ENCODE measurements around the gene COX6A2.

DNA sequence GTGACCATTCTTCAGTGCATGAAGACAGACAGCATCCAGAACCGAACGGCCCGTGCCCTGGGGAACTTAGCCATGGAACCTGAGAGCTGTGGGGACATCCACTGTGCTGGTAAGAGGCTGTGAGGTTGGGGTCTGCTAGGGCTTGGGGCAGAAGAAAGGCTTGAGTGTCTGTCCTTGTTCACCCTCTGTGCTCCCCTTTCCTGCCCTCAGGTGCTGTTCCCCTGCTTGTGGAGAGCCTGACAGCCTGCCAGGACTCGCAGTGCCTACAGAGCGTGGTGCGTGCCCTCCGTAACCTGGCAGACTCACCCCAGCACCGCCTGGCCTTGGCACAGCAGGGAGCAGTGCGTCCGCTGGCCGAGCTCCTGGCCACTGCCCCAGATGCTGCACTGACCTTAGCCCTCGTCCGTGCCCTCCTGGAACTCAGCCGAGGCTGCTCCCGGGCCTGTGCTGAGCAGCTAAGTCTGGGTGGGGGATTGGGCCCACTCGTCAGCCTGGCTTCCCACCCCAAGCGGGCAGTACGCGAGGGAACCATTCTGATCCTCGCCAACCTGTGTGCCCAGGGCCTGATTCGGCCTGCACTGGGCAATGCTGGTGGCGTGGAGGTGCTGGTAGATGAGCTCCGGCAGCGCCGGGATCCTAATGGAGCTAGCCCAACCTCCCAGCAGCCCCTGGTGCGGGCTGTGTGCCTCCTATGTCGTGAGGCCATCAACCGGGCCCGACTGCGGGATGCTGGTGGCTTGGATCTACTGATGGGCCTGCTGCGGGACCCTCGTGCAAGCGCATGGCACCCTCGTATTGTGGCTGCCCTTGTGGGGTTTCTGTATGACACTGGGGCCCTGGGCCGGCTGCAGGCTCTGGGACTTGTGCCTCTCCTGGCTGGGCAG is 34.0 kb upstream of the COX6A2 start:
- TF ChIP-seq, protein P1, sequence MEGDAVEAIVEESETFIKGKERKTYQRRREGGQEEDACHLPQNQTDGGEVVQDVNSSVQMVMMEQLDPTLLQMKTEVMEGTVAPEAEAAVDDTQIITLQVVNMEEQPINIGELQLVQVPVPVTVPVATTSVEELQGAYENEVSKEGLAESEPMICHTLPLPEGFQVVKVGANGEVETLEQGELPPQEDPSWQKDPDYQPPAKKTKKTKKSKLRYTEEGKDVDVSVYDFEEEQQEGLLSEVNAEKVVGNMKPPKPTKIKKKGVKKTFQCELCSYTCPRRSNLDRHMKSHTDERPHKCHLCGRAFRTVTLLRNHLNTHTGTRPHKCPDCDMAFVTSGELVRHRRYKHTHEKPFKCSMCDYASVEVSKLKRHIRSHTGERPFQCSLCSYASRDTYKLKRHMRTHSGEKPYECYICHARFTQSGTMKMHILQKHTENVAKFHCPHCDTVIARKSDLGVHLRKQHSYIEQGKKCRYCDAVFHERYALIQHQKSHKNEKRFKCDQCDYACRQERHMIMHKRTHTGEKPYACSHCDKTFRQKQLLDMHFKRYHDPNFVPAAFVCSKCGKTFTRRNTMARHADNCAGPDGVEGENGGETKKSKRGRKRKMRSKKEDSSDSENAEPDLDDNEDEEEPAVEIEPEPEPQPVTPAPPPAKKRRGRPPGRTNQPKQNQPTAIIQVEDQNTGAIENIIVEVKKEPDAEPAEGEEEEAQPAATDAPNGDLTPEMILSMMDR (IDR thresholded peaks at IDR 0.05), result no peak
- TF ChIP-seq POLR2A (IDR thresholded peaks at IDR 0.05), result no peak

All from esophagus squamous epithelium (tissue), 4 donors.